ENCODE data around the gene COL6A1. TPM values are rescaled to one million over a fixed set of nuclear protein-coding genes. Genes with fewer than 3 reads are reported as not detected.

The COL6A1 gene
- total RNA-seq, 1 donor from 2014 or later = 0.11 TPM

DNA sequence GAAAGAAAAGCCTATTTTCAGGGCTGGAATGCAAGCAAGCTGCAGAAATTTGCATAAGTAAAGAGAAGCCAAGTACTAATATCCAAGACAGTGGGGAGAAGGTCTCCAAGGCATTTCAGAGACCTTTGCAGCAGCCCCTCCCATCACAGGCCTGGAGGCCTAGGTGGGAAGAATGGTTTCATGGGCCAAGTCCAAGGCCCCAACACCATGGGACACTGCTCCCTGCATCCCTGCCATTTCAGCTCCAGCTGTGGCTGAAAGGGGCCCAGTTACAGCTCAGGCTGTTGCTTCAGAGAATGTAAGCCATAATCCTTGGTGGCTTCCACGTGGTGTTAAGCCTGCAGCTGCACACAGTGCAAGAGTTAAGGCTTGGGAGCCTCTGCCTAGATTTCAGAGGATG lies 16.9 kb upstream of the COL6A1 start:
- Mint-ChIP-seq H3K9me3 (peaks cover 22% of the 10 kb centered on the region), H3K36me3 (ENCODE audit: low read depth) (no peaks in the 10 kb centered on the region), H3K4me3 (no peak overlapping the region), H3K4me1 (no peaks in the 10 kb centered on the region), H3K27me3 (peaks cover 20% of the 10 kb centered on the region), H3K27ac (no peak overlapping the region)
- ChIA-PET POLR2A (no interaction called here), CTCF (no interaction called here)
- no peak for ATAC-seq (ENCODE audit: low read depth)
- intact Hi-C loops (cut with micrococcal nuclease) = no loop called here
- no peak for DNase-seq
- TF ChIP-seq, protein P1, sequence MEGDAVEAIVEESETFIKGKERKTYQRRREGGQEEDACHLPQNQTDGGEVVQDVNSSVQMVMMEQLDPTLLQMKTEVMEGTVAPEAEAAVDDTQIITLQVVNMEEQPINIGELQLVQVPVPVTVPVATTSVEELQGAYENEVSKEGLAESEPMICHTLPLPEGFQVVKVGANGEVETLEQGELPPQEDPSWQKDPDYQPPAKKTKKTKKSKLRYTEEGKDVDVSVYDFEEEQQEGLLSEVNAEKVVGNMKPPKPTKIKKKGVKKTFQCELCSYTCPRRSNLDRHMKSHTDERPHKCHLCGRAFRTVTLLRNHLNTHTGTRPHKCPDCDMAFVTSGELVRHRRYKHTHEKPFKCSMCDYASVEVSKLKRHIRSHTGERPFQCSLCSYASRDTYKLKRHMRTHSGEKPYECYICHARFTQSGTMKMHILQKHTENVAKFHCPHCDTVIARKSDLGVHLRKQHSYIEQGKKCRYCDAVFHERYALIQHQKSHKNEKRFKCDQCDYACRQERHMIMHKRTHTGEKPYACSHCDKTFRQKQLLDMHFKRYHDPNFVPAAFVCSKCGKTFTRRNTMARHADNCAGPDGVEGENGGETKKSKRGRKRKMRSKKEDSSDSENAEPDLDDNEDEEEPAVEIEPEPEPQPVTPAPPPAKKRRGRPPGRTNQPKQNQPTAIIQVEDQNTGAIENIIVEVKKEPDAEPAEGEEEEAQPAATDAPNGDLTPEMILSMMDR (IDR thresholded peaks at IDR 0.05) = no peak

DNA sequence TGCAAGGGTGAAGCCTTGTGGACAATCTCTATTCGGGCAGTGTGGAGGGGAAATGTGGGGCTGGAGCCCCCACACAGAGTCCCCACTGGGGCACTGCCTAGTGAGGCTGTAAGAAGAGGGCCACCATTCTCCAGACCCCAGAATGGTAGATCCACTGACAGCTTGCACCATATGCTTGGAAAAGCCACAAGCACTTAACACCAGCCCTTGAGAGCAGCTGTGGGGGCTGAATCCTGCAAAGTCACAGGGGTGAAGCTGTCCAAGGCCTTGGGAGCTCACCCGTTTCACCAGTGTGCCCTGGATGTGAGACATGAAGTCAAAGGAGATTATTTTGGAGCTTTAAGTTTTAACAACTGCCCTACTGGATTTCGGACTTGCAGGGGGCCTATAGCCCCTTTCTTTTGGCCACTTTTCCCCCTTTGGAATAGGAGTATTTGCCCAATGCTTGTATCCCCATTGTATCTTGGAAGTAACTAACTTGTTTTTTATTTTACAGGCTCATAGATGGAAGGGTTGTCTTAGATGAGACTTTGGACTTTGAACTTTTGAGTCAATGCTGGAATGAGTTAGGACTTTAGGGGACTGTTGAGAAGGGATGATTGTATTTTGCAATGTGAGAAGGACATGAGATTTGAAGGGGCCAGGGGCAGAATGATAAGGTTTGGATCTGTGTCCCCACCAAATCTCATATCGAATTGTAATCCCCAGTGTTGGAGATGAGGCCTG lies 16.3 kb upstream of the COL6A1 start:
- DNase-seq (no peak), ATAC-seq (ENCODE audit: low read depth) (no peak)
- ChIA-PET POLR2A (no interaction called here), CTCF (no interaction called here)
- Mint-ChIP-seq H3K4me1 (no peaks in the 10 kb centered on the region), H3K4me3 (no peak overlapping the region), H3K27me3 (peaks cover 24% of the 10 kb centered on the region), H3K27ac (no peak overlapping the region), H3K9me3 (peaks cover 22% of the 10 kb centered on the region), H3K36me3 (ENCODE audit: low read depth) (no peaks in the 10 kb centered on the region)
- TF ChIP-seq, protein P1 (IDR thresholded peaks at IDR 0.05) = no peak
- intact Hi-C loops (cut with micrococcal nuclease) = no loop called here

DNA sequence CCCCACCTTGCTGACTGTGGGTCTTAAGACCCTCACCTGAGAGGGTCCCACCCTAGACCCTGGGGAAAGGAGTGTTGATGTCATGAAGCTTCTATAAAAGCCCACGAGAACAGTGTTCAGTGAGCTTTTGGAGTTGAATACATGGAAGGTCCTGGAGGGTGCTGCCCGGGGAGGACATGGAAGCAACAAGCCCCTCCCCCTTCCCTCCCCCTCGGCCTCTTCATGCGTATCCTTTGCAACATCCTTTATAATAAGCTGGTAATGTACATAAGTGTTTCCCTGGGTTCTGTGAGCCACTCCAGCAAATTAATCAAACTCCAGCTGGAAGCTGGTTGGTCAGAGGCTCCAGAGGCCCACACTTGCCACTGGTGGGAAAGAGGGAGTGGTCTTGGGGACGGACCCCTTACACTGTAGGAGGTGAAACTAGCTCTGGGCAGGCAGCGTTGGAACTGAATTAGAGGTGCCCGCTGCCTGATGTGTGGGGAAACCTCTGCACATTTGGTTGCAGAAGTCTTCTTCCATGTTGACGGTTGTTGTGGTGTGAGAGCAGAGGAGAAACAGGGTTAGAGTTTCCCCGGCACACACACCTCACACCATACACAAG lies 14.7 kb upstream of the COL6A1 start:
- ATAC-seq (ENCODE audit: low read depth) = no peak
- Mint-ChIP-seq H3K9me3 (peaks cover 14% of the 10 kb centered on the region), H3K27ac (no peak overlapping the region), H3K4me3 (no peak overlapping the region), H3K4me1 (peaks cover 2% of the 10 kb centered on the region), H3K36me3 (ENCODE audit: low read depth) (no peaks in the 10 kb centered on the region), H3K27me3 (peaks cover 27% of the 10 kb centered on the region)
- ChIA-PET CTCF (no interaction called here), POLR2A (no interaction called here)
- intact Hi-C loops (cut with micrococcal nuclease) = no loop called here
- no peak for DNase-seq
- TF ChIP-seq, protein P1 (IDR thresholded peaks at IDR 0.05) = no peak

DNA sequence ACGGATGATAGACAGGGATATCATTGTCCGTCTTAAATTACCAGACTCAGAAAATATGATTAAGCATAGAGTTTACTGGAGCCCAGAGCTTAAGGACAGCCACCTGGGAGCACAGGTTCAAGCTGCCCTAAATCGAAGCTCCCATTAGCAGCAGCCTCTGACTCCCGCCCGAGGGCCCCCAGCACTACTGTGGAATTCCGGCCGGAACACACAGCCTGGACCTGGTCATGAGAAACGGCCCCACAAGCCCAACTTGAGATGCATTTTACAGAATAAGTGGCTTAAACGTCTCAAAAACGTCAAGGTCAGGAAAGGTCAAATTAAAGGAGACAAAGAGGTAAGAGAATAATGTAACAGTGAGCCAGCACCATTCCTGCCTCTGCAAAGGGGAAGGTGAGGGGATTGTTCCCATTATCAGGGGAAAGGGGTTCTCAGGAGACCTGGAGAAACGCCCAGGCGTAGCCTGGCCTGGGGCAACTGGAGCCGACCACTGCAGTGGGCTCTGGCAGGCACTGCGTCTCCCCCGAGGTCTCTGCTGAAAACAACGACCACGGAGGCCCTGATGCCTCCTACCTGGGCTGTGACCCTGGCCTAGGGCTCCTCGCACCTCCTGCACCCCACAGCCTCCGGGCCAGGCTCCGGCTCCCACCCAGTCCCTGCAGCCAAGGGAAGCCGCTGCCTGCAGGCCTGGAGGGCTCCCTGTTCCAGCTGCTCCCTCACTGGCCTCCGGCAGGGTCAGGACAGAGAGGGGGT lies 11.5 kb upstream of the COL6A1 start:
- ChIA-PET POLR2A (no interaction called here), CTCF (no interaction called here)
- TF ChIP-seq, protein P1 (IDR thresholded peaks at IDR 0.05) = no peak
- Mint-ChIP-seq H3K36me3 (ENCODE audit: low read depth) (no peaks in the 10 kb centered on the region), H3K4me3 (no peak overlapping the region), H3K4me1 (peaks cover 6% of the 10 kb centered on the region), H3K27me3 (peaks cover 20% of the 10 kb centered on the region), H3K27ac (no peak overlapping the region), H3K9me3 (peaks cover 1% of the 10 kb centered on the region)
- no peak for DNase-seq
- intact Hi-C loops (cut with micrococcal nuclease) = loop anchor here (5.0 kb wide), 3 partner anchors 177 to 357 kb away; partner anchors contain the start of gene LSS
- ATAC-seq (ENCODE audit: low read depth) = no peak

Data from activated B cell treated with CpG ODN at 0.5 μM for 24 hours (primary cell).